ENCODE data around the gene IL1B. TPM values are rescaled to one million over a fixed set of nuclear protein-coding genes. Genes with fewer than 3 reads are reported as not detected.

The IL1B gene
- total and polyA plus RNA-seq, 2 donors (not counting 3 experiments of a cell fraction or from before 2014, with no cell fraction given), result 0.25 TPM; not detected in 1

DNA sequence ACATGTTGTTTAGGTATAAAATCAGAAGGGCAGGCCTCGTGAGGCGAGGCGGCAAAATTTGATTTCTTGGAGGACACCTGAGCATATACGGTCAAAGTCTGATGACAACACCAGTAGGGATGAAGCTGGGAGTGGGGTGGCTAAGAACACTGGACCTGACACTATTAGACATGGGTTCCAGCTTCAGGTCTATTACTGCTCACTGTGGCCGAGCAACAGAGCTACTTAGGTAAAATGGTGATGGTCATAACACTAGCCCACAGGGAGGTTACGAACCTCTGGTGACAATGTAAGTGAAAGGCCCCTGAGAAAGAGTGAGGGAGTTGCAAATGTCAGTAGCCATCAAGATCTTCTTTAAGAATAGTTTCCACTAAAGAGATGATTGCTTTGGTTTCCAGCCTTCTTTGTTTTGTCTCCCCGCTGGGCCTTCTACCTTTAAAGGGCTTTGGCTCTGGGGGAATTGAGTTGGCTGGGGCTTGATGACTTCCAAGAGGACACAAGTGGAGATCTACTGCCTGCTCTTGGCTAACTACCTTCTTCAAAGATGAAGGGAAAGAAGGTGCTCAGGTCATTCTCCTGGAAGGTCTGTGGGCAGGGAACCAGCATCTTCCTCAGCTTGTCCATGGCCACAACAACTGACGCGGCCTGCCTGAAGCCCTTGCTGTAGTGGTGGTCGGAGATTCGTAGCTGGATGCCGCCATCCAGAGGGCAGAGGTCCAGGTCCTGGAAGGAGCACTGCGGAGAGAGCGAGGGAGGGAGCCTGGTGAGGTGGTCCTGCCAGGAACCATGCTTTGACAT is 3.5 kb downstream of the IL1B start:
- TF ChIP-seq POLR2A (IDR thresholded peaks at IDR 0.05; ENCODE audit: low read depth, low read length) (no peak), MYC (IDR thresholded peaks at IDR 0.05; ENCODE audit: low read depth, low read length) (no peak), JUN (IDR thresholded peaks at IDR 0.05; ENCODE audit: borderline replicate concordance, insufficient read depth, insufficient read length, low read depth) (no peak), GATA2 (IDR thresholded peaks at IDR 0.05; ENCODE audit: insufficient read depth, insufficient read length, low read depth, low read length) (no peak), POLR2AphosphoS5 (IDR thresholded peaks at IDR 0.05; ENCODE audit: insufficient read depth, low read depth, low read length) (no peak), FOS (IDR thresholded peaks at IDR 0.05; ENCODE audit: borderline replicate concordance, insufficient read depth, low read length) (no peak), EZH2 (IDR thresholded peaks at IDR 0.05; ENCODE audit: borderline replicate concordance, low read depth, low read length, severe bottlenecking) (no peak)
- TF ChIP-seq, protein P1, sequence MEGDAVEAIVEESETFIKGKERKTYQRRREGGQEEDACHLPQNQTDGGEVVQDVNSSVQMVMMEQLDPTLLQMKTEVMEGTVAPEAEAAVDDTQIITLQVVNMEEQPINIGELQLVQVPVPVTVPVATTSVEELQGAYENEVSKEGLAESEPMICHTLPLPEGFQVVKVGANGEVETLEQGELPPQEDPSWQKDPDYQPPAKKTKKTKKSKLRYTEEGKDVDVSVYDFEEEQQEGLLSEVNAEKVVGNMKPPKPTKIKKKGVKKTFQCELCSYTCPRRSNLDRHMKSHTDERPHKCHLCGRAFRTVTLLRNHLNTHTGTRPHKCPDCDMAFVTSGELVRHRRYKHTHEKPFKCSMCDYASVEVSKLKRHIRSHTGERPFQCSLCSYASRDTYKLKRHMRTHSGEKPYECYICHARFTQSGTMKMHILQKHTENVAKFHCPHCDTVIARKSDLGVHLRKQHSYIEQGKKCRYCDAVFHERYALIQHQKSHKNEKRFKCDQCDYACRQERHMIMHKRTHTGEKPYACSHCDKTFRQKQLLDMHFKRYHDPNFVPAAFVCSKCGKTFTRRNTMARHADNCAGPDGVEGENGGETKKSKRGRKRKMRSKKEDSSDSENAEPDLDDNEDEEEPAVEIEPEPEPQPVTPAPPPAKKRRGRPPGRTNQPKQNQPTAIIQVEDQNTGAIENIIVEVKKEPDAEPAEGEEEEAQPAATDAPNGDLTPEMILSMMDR (IDR thresholded peaks at IDR 0.05; ENCODE audit: extremely low read depth in 1 of 2, insufficient read depth in 1 of 2, low read depth in 1 of 2, low read length in 2 of 2), result no peak
- dilution Hi-C loops (cut with MboI; ENCODE audit: extremely low pct_ligation_motif_present, low sequenced_read_pairs), result no loop called here
- Histone ChIP-seq H4K20me1 (replicated peaks; ENCODE audit: control insufficient read depth, extremely low read depth, insufficient read depth, low read length) (no peaks in the 10 kb centered on the region), H2AFZ (ENCODE audit: low read depth, low read length) (no peak overlapping the region), H3K27ac (ENCODE audit: insufficient read depth, low read depth, low read length) (no peak overlapping the region), H3K27me3 (ENCODE audit: control insufficient read depth in 2 of 2, insufficient read depth in 2 of 2, low read length in 2 of 2) (peaks cover 0 to 3% of the 10 kb centered on the region in 2 experiments), H3K9me3 (replicated peaks; ENCODE audit: control insufficient read depth, insufficient read depth, low read length) (no peaks in the 10 kb centered on the region), H3K79me2 (ENCODE audit: control insufficient read depth, insufficient read depth, low read length) (no peaks in the 10 kb centered on the region), H3K9ac (replicated peaks; ENCODE audit: extremely low read depth, insufficient read depth, low read length) (no peak overlapping the region), H3K4me2 (ENCODE audit: insufficient read depth, low read length) (no peak overlapping the region), H3K36me3 (ENCODE audit: control insufficient read depth in 2 of 2, extremely low read depth in 1 of 2, insufficient read depth in 2 of 2, low read length in 2 of 2) (no peaks in the 10 kb centered on the region), H3K4me1 (ENCODE audit: control insufficient read depth, extremely low read depth, insufficient read depth, low read length) (peaks cover 19% of the 10 kb centered on the region), H3K9me1 (replicated peaks; ENCODE audit: control insufficient read depth, extremely low read depth, insufficient read depth, low read length) (no peaks in the 10 kb centered on the region), H3K4me3 (replicated peaks in 1 of 3; ENCODE audit: insufficient read depth in 1 of 3, low read depth in 1 of 3, low read length in 3 of 3) (no peak overlapping the region)
- ChIA-PET POLR2A (no interaction called here), CTCF (interaction anchor here (1.2 to 2.4 kb wide), 4 partner anchors 21 to 109 kb away, joined by 4 to 11 read pairs (median 6); no protein-coding TSS in a partner anchor)
- intact Hi-C loops (cut with micrococcal nuclease), result loop anchor here (2.0 to 5.0 kb wide), 3 partner anchors 34 to 71 kb away; partner anchors contain the start of gene CKAP2L
- BruUV-seq (replicated peaks), result no TSS peak
- no peak for DNase-seq (ENCODE audit: low read depth, low spot score)
- no peak for FAIRE-seq
